SK-N-SH (cell line): ENCODE data around the gene GSDMA. TPM values are rescaled to one million over a fixed set of nuclear protein-coding genes. Genes with fewer than 3 reads are reported as not detected.

ENCODE experiments used
- CTCF ChIA-PET: fragments of 300-600, 350-600 bp; formaldehyde crosslinking; extraction: SDS; loops from one replicate; lab custom pipeline; 2021; lab: Yijun Ruan, JAX
- POLR2A ChIA-PET: fragments of 350-600 bp; sonication (Branson Sonifier 250); formaldehyde crosslinking; extraction: SDS; loops from one replicate; lab custom pipeline; 2020; ENCODE audit warnings: antibody characterized with exemption, inconsistent platforms; lab: Yijun Ruan, JAX
- DNase-seq: peaks from one replicate; pipeline ENCODE4 v3.0.0; 2012
- H2AFZ ChIP-seq: fragments of 200-600 bp; sonication (generic); 2 replicates; pipeline ENCODE4 v1.8.1; 2016; ENCODE audit warnings: antibody characterized with exemption, mild to moderate bottlenecking, low read depth
- H3F3A ChIP-seq: fragments of 200-600 bp; sonication (generic); replicated peaks from 2 replicates; pipeline ENCODE3; 2016; ENCODE audit warnings: antibody characterized with exemption, mild to moderate bottlenecking; ENCODE audit not compliant: insufficient read depth
- H3K27ac ChIP-seq, 2 experiments: fragments of 200-500 bp in 1 of 2; fragments of 200-600 bp in 1 of 2; sonication (Bioruptor generic) in 1 of 2; sonication (generic), shearing (Covaris generic) in 1 of 2; 2 replicates each; pipeline versions ENCODE4 v1.5.1 to v1.6.1; 2014 to 2016; ENCODE audit warnings: low read depth in 2 of 2, inconsistent platforms in 1 of 2, low read length in 1 of 2, mild to moderate bottlenecking in 1 of 2, mixed read lengths in 1 of 2
- H3K27me3 ChIP-seq: fragments of 200-600 bp; sonication (generic), shearing (Covaris generic); 2 replicates; pipeline ENCODE4 v1.6.1; 2016; ENCODE audit warnings: mixed run types; ENCODE audit not compliant: insufficient read depth
- H3K36me3 ChIP-seq, 2 experiments: fragments of 200-500 bp in 1 of 2; fragments of 200-600 bp in 1 of 2; sonication (Bioruptor generic) in 1 of 2; sonication (generic) in 1 of 2; replicated peaks in 1 of 2; 2 replicates each; pipeline versions ENCODE3 to v1.5.1; 2014 to 2016; ENCODE audit warnings: low read length in 1 of 2, mild to moderate bottlenecking in 1 of 2; ENCODE audit not compliant: insufficient read depth in 2 of 2, control insufficient read depth in 1 of 2
- H3K4me1 ChIP-seq, 2 experiments: fragments of 200-500 bp in 1 of 2; fragments of 200-600 bp in 1 of 2; sonication (Bioruptor generic) in 1 of 2; sonication (generic), shearing (Covaris generic) in 1 of 2; 2 replicates each; pipeline versions ENCODE4 v1.5.1 to v1.6.1; 2014 to 2016; ENCODE audit warnings: low read depth in 1 of 2, low read length in 1 of 2, mixed run types in 1 of 2; ENCODE audit not compliant: insufficient read depth in 2 of 2, control insufficient read depth in 1 of 2
- H3K4me2 ChIP-seq: fragments of 200-600 bp; sonication (generic), shearing (Covaris generic); 2 replicates; pipeline ENCODE4 v1.6.1; 2017; ENCODE audit warnings: mixed run types
- H3K4me3 ChIP-seq, 2 experiments: fragments of 200-500 bp in 1 of 2; fragments of 200-600 bp in 1 of 2; sonication (Bioruptor generic) in 1 of 2; sonication (generic), shearing (Covaris generic) in 1 of 2; 2 replicates each; pipeline versions ENCODE4 v1.5.1 to v1.8.1; 2014 to 2016; ENCODE audit warnings: low read depth in 2 of 2, inconsistent platforms in 1 of 2, low read length in 1 of 2, mild to moderate bottlenecking in 1 of 2, mixed read lengths in 1 of 2, moderate library complexity in 1 of 2
- H3K79me2 ChIP-seq: fragments of 200-600 bp; sonication (generic); 2 replicates; pipeline ENCODE4 v1.8.1; 2017; ENCODE audit warnings: mild to moderate bottlenecking; ENCODE audit not compliant: insufficient read depth
- H3K9ac ChIP-seq: fragments of 200-600 bp; sonication (generic); 2 replicates; pipeline ENCODE4 v1.6.1; 2017; ENCODE audit warnings: mixed run types
- H3K9me2 ChIP-seq: fragments of 200-600 bp; sonication (generic); 2 replicates; pipeline ENCODE4 v1.6.1; 2017; ENCODE audit warnings: mixed run types
- H3K9me3 ChIP-seq: fragments of 200-600 bp; sonication (generic); 2 replicates; pipeline ENCODE4 v1.6.1; 2017; ENCODE audit warnings: mixed run types, mild to moderate bottlenecking, moderate library complexity
- H4K20me1 ChIP-seq: fragments of 200-600 bp; sonication (generic); 2 replicates; pipeline ENCODE4 v1.6.1; 2017; ENCODE audit warnings: mild to moderate bottlenecking, mixed run types; ENCODE audit not compliant: insufficient read depth
- CHD2 ChIP-seq: fragments of 150-350 bp; IDR thresholded peaks from 2 replicates; pipeline ENCODE4 v1.6.1; 2018; ENCODE audit warnings: low read length; ENCODE audit not compliant: partially characterized antibody
- ELF1 ChIP-seq: IDR thresholded peaks from 2 replicates; pipeline ENCODE4 v1.4.0; 2012
- EP300 ChIP-seq, 2 experiments: IDR thresholded peaks; 2 replicates each; pipeline versions ENCODE4 v1.4.0 to v1.6.1; 2012; ENCODE audit warnings: borderline replicate concordance in 1 of 2, low read depth in 1 of 2, low read length in 1 of 2
- EZH2phosphoT487 ChIP-seq: fragments of 200-600 bp; sonication (generic); IDR thresholded peaks from 2 replicates; pipeline ENCODE4 v1.6.1; 2017; ENCODE audit warnings: low read depth, mixed run types, mild to moderate bottlenecking, antibody characterized with exemption, moderate library complexity, borderline replicate concordance
- FOSL2 ChIP-seq: IDR thresholded peaks from 2 replicates; pipeline ENCODE4 v1.4.0; 2012; ENCODE audit warnings: low read depth, mild to moderate bottlenecking, moderate library complexity, borderline replicate concordance
- FOXJ3 ChIP-seq: sonication (generic); formaldehyde crosslinking; IDR thresholded peaks from 2 replicates; pipeline ENCODE4 v1.5.1; 2020; ENCODE audit warnings: mild to moderate bottlenecking, missing genetic modification reagents
- GABPA ChIP-seq: IDR thresholded peaks from 2 replicates; pipeline ENCODE4 v1.4.0; 2012; ENCODE audit warnings: low read depth, mild to moderate bottlenecking
- GATA2 ChIP-seq: sonication (generic); formaldehyde crosslinking; IDR thresholded peaks from 2 replicates; pipeline ENCODE4 v1.5.0; 2020; ENCODE audit warnings: mild to moderate bottlenecking, missing genetic modification reagents
- MXI1 ChIP-seq: IDR thresholded peaks from 2 replicates; pipeline ENCODE4 v1.6.1; 2012; ENCODE audit warnings: mild to moderate bottlenecking, low read depth, low read length, improper control_type of control experiment
- NFIC ChIP-seq: IDR thresholded peaks from 2 replicates; pipeline ENCODE4 v1.4.0; 2012; ENCODE audit warnings: borderline replicate concordance
- RFX5 ChIP-seq: IDR thresholded peaks from 2 replicates; pipeline ENCODE4 v1.6.1; 2012; ENCODE audit warnings: mild to moderate bottlenecking, improper control_type of control experiment, low read length
- SIN3A ChIP-seq: IDR thresholded peaks from 2 replicates; pipeline ENCODE4 v1.6.1; 2012; ENCODE audit warnings: low read depth, mild to moderate bottlenecking, low read length, moderate library complexity, borderline replicate concordance
- SMC3 ChIP-seq: IDR thresholded peaks from 2 replicates; pipeline ENCODE4 v1.6.1; 2012; ENCODE audit warnings: low read depth, low read length, improper control_type of control experiment
- TAF1 ChIP-seq: IDR thresholded peaks from 2 replicates; pipeline ENCODE4 v1.6.1; 2012; ENCODE audit warnings: low read depth, mild to moderate bottlenecking, low read length, moderate library complexity, borderline replicate concordance
- TCF12 ChIP-seq: IDR thresholded peaks from 2 replicates; pipeline ENCODE4 v1.4.0; 2012
- YY1 ChIP-seq: IDR thresholded peaks from 2 replicates; pipeline ENCODE4 v1.4.0; 2012; ENCODE audit warnings: low read depth, mild to moderate bottlenecking
- WGBS: methylation state at CpG from one replicate; pipeline ENCODE4 v1.1.6; 2017; ENCODE audit warnings: low lambda C conversion rate; 5-methylcytosine and 5-hydroxymethylcytosine counted together
- polyA plus RNA-seq, 3 experiments: library from polyadenylated mRNA; depleted of rRNA; stranded (reverse); fragments of >200 nt; gene quantifications; 2 replicates each; pipeline ENCODE4 v1.2.3, GENCODE V29; 2012
- TF ChIP-seq, protein P1 (sequence below): fragments of 150-350 bp; IDR thresholded peaks from 2 replicates; pipeline ENCODE4 v1.6.1; 2017; ENCODE audit warnings: antibody characterized with exemption, low read length, low read depth, borderline replicate concordance
- TF ChIP-seq, protein P2 (sequence below): fragments of 200-600 bp; sonication (generic); IDR thresholded peaks from 2 replicates; pipeline ENCODE4 v1.6.1; 2017; ENCODE audit warnings: antibody characterized with exemption, mild to moderate bottlenecking, moderate library complexity
- TF ChIP-seq, protein P3 (sequence below): fragments of 150-350 bp; IDR thresholded peaks from 2 replicates; pipeline ENCODE4 v1.6.1; 2016; ENCODE audit warnings: mild to moderate bottlenecking, low read depth, low read length

GSDMA gene
- polyA plus RNA-seq, 1 of the 3 experiments (the other 2 are of a cell fraction): not detected

DNA sequence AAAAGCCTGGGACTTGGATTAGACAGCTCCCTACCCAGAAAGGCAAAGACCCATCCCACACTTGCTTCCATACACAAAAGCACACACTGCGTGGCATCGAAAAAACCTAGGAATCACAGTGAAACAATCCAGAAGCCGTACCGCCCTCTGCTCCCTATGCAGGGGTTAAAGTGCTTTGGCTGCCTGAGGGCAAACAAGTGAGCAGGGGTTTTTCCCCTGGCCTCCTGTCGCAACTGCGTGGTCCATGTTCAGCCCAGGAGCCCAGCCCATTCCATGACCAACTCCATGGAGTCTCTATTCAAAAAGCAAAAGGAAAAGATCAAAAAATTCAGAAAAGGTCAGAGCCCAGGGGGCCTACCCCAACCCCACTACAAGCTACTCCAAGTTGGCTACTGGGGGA is 40.8 kb upstream of the GSDMA start:
- H3K4me2 ChIP-seq: no peak overlapping the region
- no peak overlapping the region for H2AFZ ChIP-seq
- peaks cover 9 to 42% of the 10 kb centered on the region in 2 experiments for H3K36me3 ChIP-seq
- TF ChIP-seq GABPA (no peak), NFIC (no peak), TAF1 (no peak)
- TF ChIP-seq, protein P1, sequence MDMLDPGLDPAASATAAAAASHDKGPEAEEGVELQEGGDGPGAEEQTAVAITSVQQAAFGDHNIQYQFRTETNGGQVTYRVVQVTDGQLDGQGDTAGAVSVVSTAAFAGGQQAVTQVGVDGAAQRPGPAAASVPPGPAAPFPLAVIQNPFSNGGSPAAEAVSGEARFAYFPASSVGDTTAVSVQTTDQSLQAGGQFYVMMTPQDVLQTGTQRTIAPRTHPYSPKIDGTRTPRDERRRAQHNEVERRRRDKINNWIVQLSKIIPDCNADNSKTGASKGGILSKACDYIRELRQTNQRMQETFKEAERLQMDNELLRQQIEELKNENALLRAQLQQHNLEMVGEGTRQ: no peak
- TF ChIP-seq, protein P2, sequence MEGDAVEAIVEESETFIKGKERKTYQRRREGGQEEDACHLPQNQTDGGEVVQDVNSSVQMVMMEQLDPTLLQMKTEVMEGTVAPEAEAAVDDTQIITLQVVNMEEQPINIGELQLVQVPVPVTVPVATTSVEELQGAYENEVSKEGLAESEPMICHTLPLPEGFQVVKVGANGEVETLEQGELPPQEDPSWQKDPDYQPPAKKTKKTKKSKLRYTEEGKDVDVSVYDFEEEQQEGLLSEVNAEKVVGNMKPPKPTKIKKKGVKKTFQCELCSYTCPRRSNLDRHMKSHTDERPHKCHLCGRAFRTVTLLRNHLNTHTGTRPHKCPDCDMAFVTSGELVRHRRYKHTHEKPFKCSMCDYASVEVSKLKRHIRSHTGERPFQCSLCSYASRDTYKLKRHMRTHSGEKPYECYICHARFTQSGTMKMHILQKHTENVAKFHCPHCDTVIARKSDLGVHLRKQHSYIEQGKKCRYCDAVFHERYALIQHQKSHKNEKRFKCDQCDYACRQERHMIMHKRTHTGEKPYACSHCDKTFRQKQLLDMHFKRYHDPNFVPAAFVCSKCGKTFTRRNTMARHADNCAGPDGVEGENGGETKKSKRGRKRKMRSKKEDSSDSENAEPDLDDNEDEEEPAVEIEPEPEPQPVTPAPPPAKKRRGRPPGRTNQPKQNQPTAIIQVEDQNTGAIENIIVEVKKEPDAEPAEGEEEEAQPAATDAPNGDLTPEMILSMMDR: no peak
- TF ChIP-seq, protein P3, sequence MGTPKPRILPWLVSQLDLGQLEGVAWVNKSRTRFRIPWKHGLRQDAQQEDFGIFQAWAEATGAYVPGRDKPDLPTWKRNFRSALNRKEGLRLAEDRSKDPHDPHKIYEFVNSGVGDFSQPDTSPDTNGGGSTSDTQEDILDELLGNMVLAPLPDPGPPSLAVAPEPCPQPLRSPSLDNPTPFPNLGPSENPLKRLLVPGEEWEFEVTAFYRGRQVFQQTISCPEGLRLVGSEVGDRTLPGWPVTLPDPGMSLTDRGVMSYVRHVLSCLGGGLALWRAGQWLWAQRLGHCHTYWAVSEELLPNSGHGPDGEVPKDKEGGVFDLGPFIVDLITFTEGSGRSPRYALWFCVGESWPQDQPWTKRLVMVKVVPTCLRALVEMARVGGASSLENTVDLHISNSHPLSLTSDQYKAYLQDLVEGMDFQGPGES: no peak
- no peak for DNase-seq
- no peak overlapping the region for H3K4me3 ChIP-seq
- POLR2A ChIA-PET: no interaction called here
- no peak overlapping the region for H3K9ac ChIP-seq
- H3K79me2 ChIP-seq: peaks cover 33% of the 10 kb centered on the region
- no peaks in the 10 kb centered on the region for H3K9me3 ChIP-seq
- no peaks in the 10 kb centered on the region for H3F3A ChIP-seq
- H3K27me3 ChIP-seq: no peaks in the 10 kb centered on the region
- H3K4me1 ChIP-seq: peaks cover 0 to 22% of the 10 kb centered on the region in 2 experiments; a peak in 1 of 4 replicates
- no peaks in the 10 kb centered on the region for H3K9me2 ChIP-seq
- WGBS: 89% methylated on average over 6 of the region's 6 CpGs
- H3K27ac ChIP-seq: no peak overlapping the region
- peaks cover 29% of the 10 kb centered on the region for H4K20me1 ChIP-seq
- CTCF ChIA-PET: interaction anchor here (0.6 to 1.1 kb wide), 4 partner anchors 9 to 58 kb away, joined by 3 to 6 read pairs (median 3); partner anchors contain the start of gene PSMD3

DNA sequence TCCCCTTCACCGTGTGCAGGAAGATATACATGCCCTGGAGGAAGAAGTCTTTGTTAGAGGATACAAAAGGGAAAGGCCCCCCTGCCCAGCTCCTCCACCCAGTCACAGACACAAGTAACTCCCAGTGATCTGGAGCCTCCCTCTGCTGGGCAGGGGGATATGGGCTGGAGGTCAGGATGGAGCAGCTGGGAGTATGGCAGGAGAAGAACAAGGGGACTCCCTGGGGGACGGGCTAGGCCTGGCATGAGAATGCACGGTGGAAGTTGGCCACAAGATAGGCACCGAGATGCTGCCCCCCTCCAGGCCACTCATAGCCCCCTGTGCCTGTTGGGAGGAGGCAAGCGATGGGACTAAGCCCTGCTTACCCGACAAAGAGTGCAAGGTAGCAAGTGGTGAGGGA is 39.6 kb upstream of the GSDMA start:
- Histone ChIP-seq H3K79me2 (peaks cover 37% of the 10 kb centered on the region), H3F3A (peaks cover 2% of the 10 kb centered on the region), H3K4me2 (no peak overlapping the region), H2AFZ (no peak overlapping the region), H3K27ac (no peak overlapping the region), H3K9me3 (no peaks in the 10 kb centered on the region), H3K27me3 (no peaks in the 10 kb centered on the region), H3K4me3 (no peak overlapping the region), H3K4me1 (peaks cover under 1 to 26% of the 10 kb centered on the region in 2 experiments; a peak in 2 of 4 replicates), H3K36me3 (peaks cover 9 to 42% of the 10 kb centered on the region in 2 experiments), H3K9ac (no peak overlapping the region), H4K20me1 (peaks cover 29% of the 10 kb centered on the region), H3K9me2 (no peaks in the 10 kb centered on the region)
- DNase-seq: no peak
- WGBS: 93% methylated on average over 6 of the region's 6 CpGs
- ChIA-PET POLR2A (no interaction called here), CTCF (no interaction called here)
- no peak for TF ChIP-seq FOXJ3 (CRISPR knock-in tag)
- no peak for TF ChIP-seq MXI1
- TF ChIP-seq GABPA: no peak
- no peak for TF ChIP-seq GATA2 (CRISPR knock-in tag)
- no peak for TF ChIP-seq CHD2
- TF ChIP-seq EZH2phosphoT487: no peak
- no peak for TF ChIP-seq TAF1
- no peak for TF ChIP-seq SMC3
- no peak for TF ChIP-seq YY1
- no peak for TF ChIP-seq ELF1
- no peak for TF ChIP-seq FOSL2
- TF ChIP-seq EP300 (IDR thresholded peaks at IDR 0.05; ENCODE audit: borderline replicate concordance in 1 of 2, low read depth in 1 of 2, low read length in 1 of 2): no peak
- no peak for TF ChIP-seq TCF12
- TF ChIP-seq RFX5: no peak
- TF ChIP-seq SIN3A: no peak
